ENCODE measurements around the gene PCSK9.

The PCSK9 gene

GRCh38 chr1:55081905-55082296, 42.6 kb downstream of the PCSK9 start:
- no peak for DNase-seq (ENCODE audit: low spot score)
- ChIA-PET POLR2A (ENCODE audit: low non-redundant PET) (no interaction called here), CTCF (no interaction called here)
- TF ChIP-seq CTCF (conservative IDR thresholded peaks at IDR 0.05; ENCODE audit: low read depth): no peak
- H3K27ac ChIP-seq: no peak overlapping the region

- DNase-seq (ENCODE audit: low spot score): no peak
- no peak for TF ChIP-seq CTCF (conservative IDR thresholded peaks at IDR 0.05; ENCODE audit: low read depth)
- no peak overlapping the region for H3K27ac ChIP-seq
- ChIA-PET POLR2A (ENCODE audit: low non-redundant PET) (no interaction called here), CTCF (no interaction called here)
Measured at GRCh38 chr1:55084257-55084656, 44.9 kb downstream of the PCSK9 start.

GRCh38 chr1:55087439-55087838, 48.1 kb downstream of the PCSK9 start:
- DNase-seq (ENCODE audit: low spot score): no peak
- no peak overlapping the region for H3K27ac ChIP-seq
- ChIA-PET CTCF (no interaction called here), POLR2A (ENCODE audit: low non-redundant PET) (no interaction called here)
- no peak for TF ChIP-seq CTCF (conservative IDR thresholded peaks at IDR 0.05; ENCODE audit: low read depth)

GRCh38 chr1:55088413-55088812, 49.1 kb downstream of the PCSK9 start:
- POLR2A ChIA-PET (ENCODE audit: low non-redundant PET): no interaction called here

GRCh38 chr1:55089683-55090082, 50.3 kb downstream of the PCSK9 start:
- ChIA-PET POLR2A (ENCODE audit: low non-redundant PET) (no interaction called here), CTCF (no interaction called here)
- no peak for TF ChIP-seq CTCF (conservative IDR thresholded peaks at IDR 0.05; ENCODE audit: low read depth)
- no peak overlapping the region for H3K27ac ChIP-seq
- no peak for DNase-seq (ENCODE audit: low spot score)

More at GRCh38 chr1:55088413-55088812, 49.1 kb downstream of the PCSK9 start:
- no peak overlapping the region for H3K27ac ChIP-seq
- TF ChIP-seq CTCF (conservative IDR thresholded peaks at IDR 0.05; ENCODE audit: low read depth): no peak
- CTCF ChIA-PET: no interaction called here
- no peak for DNase-seq (ENCODE audit: low spot score)

GRCh38 chr1:55092475-55092874, 53.1 kb downstream of the PCSK9 start:
- DNase-seq (ENCODE audit: low spot score): no peak
- ChIA-PET POLR2A (ENCODE audit: low non-redundant PET) (no interaction called here), CTCF (interaction anchor here (0.5 to 0.7 kb wide), 2 partner anchors 88 to 236 kb away, joined by 3 read pairs; no protein-coding TSS in a partner anchor)
- TF ChIP-seq CTCF (conservative IDR thresholded peaks at IDR 0.05; ENCODE audit: low read depth): no peak
- H3K27ac ChIP-seq: no peak overlapping the region

- ChIA-PET POLR2A (ENCODE audit: low non-redundant PET) (no interaction called here), CTCF (interaction anchor here (0.6 kb wide), 1 partner anchor 15 kb away, joined by 3 read pairs; no protein-coding TSS in a partner anchor)
- TF ChIP-seq CTCF (conservative IDR thresholded peaks at IDR 0.05; ENCODE audit: low read depth): no peak
- H3K27ac ChIP-seq: no peak overlapping the region
- no peak for DNase-seq (ENCODE audit: low spot score)
Measured at GRCh38 chr1:55095095-55095494, 55.7 kb downstream of the PCSK9 start.
